ENCODE results near the gene ABCC12. TPM values are rescaled to one million over a fixed set of nuclear protein-coding genes. Genes with fewer than 3 reads are reported as not detected.

Gene ABCC12
- total and polyA plus RNA-seq, 2 donors (not counting 1 experiment from before 2014, with no cell fraction given), result not detected

DNA sequence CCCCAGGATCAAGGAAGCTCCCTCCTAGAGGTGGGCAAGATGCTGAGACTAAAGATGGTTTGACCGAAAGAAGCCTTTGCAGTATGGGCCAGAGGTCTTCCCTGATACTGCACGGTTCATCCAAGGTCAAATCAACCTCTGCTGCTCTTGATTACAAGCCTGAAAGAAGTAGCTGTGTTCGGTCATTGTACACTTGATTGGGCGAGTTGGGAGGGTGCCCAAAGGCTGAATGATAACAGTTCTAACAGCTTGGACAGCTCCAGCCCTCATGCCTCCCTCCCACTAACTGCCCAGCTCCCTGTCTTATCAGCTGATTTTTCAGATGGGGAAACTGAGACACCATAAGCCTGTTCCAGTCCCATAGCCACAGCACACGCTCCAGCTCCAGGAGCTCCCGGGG, 42.8 kb downstream of the ABCC12 start:
- Histone ChIP-seq H4K20me1 (ENCODE audit: control insufficient read depth, extremely low read depth, insufficient read depth, low read length) (no peaks in the 10 kb centered on the region), H3K4me2 (ENCODE audit: extremely low read depth, insufficient read depth, low read length) (no peak overlapping the region), H2AFZ (ENCODE audit: low read length) (no peak overlapping the region), H3K9ac (ENCODE audit: insufficient read depth, low read length) (no peak overlapping the region), H3K79me2 (ENCODE audit: control insufficient read depth, insufficient read depth, low read length) (no peaks in the 10 kb centered on the region), H3K36me3 (ENCODE audit: control insufficient read depth, insufficient read depth, low read length) (no peaks in the 10 kb centered on the region), H3K9me3 (ENCODE audit: control insufficient read depth, insufficient read depth, low read depth, low read length) (no peaks in the 10 kb centered on the region), H3K27me3 (ENCODE audit: control insufficient read depth, insufficient read depth, low read length) (peaks cover 13% of the 10 kb centered on the region), H3K4me1 (ENCODE audit: control insufficient read depth, extremely low read depth, insufficient read depth, low read length) (no peaks in the 10 kb centered on the region), H3K27ac (ENCODE audit: insufficient read depth, low read length) (no peak overlapping the region), H3K4me3 (replicated peaks in 1 of 4; ENCODE audit: control extremely low read depth in 1 of 4, insufficient read depth in 1 of 4, low read depth in 3 of 4, low read length in 4 of 4) (no peak overlapping the region)
- TF ChIP-seq EZH2 (IDR thresholded peaks at IDR 0.05; ENCODE audit: low read length, missing control alignments), result no peak
- TF ChIP-seq, protein P1, sequence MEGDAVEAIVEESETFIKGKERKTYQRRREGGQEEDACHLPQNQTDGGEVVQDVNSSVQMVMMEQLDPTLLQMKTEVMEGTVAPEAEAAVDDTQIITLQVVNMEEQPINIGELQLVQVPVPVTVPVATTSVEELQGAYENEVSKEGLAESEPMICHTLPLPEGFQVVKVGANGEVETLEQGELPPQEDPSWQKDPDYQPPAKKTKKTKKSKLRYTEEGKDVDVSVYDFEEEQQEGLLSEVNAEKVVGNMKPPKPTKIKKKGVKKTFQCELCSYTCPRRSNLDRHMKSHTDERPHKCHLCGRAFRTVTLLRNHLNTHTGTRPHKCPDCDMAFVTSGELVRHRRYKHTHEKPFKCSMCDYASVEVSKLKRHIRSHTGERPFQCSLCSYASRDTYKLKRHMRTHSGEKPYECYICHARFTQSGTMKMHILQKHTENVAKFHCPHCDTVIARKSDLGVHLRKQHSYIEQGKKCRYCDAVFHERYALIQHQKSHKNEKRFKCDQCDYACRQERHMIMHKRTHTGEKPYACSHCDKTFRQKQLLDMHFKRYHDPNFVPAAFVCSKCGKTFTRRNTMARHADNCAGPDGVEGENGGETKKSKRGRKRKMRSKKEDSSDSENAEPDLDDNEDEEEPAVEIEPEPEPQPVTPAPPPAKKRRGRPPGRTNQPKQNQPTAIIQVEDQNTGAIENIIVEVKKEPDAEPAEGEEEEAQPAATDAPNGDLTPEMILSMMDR (conservative IDR thresholded peaks at IDR 0.05 in 1 of 2, IDR thresholded peaks at IDR 0.05 in 1 of 2; ENCODE audit: low read depth in 1 of 2, low read length in 2 of 2), result no peak
- DNase-seq (ENCODE audit: low read depth in 2 of 2), result no peak

DNA sequence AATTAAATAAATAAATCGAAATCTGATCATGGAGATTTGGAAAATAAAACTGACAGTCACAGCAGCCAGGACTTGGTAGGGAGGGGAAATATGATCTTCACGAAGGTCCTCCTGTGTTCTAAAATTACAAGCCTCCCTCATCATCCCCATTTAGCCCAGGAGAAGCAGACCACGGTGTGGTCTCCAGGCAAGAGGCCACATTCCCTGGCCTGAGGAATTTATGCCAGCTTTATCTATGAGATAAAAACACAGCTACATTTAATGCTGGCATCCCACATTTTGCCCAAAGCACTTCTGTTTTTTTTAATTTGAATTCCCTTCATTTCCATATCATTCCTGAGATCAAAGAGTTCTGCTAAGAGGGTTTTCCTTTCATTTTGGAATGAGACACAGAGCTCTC, 43.2 kb downstream of the ABCC12 start:
- H3K4me2 ChIP-seq (ENCODE audit: extremely low read depth, insufficient read depth, low read length), result no peak overlapping the region
- H3K4me1 ChIP-seq (ENCODE audit: control insufficient read depth, extremely low read depth, insufficient read depth, low read length), result no peaks in the 10 kb centered on the region
- DNase-seq (ENCODE audit: low read depth in 2 of 2), result no peak
- no peaks in the 10 kb centered on the region for H3K9me3 ChIP-seq (ENCODE audit: control insufficient read depth, insufficient read depth, low read depth, low read length)
- TF ChIP-seq, protein P1 (conservative IDR thresholded peaks at IDR 0.05 in 1 of 2, IDR thresholded peaks at IDR 0.05 in 1 of 2; ENCODE audit: low read depth in 1 of 2, low read length in 2 of 2), result no peak
- no peak for TF ChIP-seq EZH2 (IDR thresholded peaks at IDR 0.05; ENCODE audit: low read length, missing control alignments)
- no peak overlapping the region for H2AFZ ChIP-seq (ENCODE audit: low read length)
- no peak overlapping the region for H3K27ac ChIP-seq (ENCODE audit: insufficient read depth, low read length)
- no peak overlapping the region for H3K4me3 ChIP-seq (replicated peaks in 1 of 4; ENCODE audit: control extremely low read depth in 1 of 4, insufficient read depth in 1 of 4, low read depth in 3 of 4, low read length in 4 of 4)
- H3K79me2 ChIP-seq (ENCODE audit: control insufficient read depth, insufficient read depth, low read length), result no peaks in the 10 kb centered on the region
- no peaks in the 10 kb centered on the region for H3K36me3 ChIP-seq (ENCODE audit: control insufficient read depth, insufficient read depth, low read length)
- peaks cover 13% of the 10 kb centered on the region for H3K27me3 ChIP-seq (ENCODE audit: control insufficient read depth, insufficient read depth, low read length)
- H3K9ac ChIP-seq (ENCODE audit: insufficient read depth, low read length), result no peak overlapping the region
- no peaks in the 10 kb centered on the region for H4K20me1 ChIP-seq (ENCODE audit: control insufficient read depth, extremely low read depth, insufficient read depth, low read length)

DNA sequence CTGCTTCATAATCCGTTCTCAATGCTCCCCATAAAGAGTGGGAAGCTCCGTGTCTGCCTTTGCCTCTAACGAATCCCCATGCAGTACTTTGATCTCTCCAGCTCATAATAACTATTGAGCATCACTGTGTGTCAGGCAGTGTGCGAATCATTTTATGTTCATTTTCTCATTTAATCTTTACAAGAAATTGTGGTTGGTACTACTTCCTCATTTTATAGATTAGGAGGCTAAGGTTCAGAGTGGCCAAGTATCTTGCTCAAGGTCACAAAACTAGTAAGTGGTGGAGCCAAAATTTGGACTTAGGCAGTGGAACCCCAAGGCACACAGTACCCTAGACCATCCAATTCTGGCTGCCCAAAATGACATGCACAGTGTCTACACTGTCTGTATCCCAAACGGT, 44.8 kb downstream of the ABCC12 start:
- H3K79me2 ChIP-seq (ENCODE audit: control insufficient read depth, insufficient read depth, low read length), result no peaks in the 10 kb centered on the region
- H3K4me3 ChIP-seq (replicated peaks in 1 of 4; ENCODE audit: control extremely low read depth in 1 of 4, insufficient read depth in 1 of 4, low read depth in 3 of 4, low read length in 4 of 4), result no peak overlapping the region
- no peaks in the 10 kb centered on the region for H3K4me1 ChIP-seq (ENCODE audit: control insufficient read depth, extremely low read depth, insufficient read depth, low read length)
- TF ChIP-seq, protein P1 (conservative IDR thresholded peaks at IDR 0.05 in 1 of 2, IDR thresholded peaks at IDR 0.05 in 1 of 2; ENCODE audit: low read depth in 1 of 2, low read length in 2 of 2), result no peak
- TF ChIP-seq EZH2 (IDR thresholded peaks at IDR 0.05; ENCODE audit: low read length, missing control alignments), result no peak
- H3K9me3 ChIP-seq (ENCODE audit: control insufficient read depth, insufficient read depth, low read depth, low read length), result no peaks in the 10 kb centered on the region
- no peak overlapping the region for H3K4me2 ChIP-seq (ENCODE audit: extremely low read depth, insufficient read depth, low read length)
- no peak overlapping the region for H3K9ac ChIP-seq (ENCODE audit: insufficient read depth, low read length)
- no peaks in the 10 kb centered on the region for H3K36me3 ChIP-seq (ENCODE audit: control insufficient read depth, insufficient read depth, low read length)
- H3K27ac ChIP-seq (ENCODE audit: insufficient read depth, low read length), result no peak overlapping the region
- H2AFZ ChIP-seq (ENCODE audit: low read length), result no peak overlapping the region
- DNase-seq (ENCODE audit: low read depth in 2 of 2), result no peak
- H4K20me1 ChIP-seq (ENCODE audit: control insufficient read depth, extremely low read depth, insufficient read depth, low read length), result no peaks in the 10 kb centered on the region
- peaks cover 13% of the 10 kb centered on the region for H3K27me3 ChIP-seq (ENCODE audit: control insufficient read depth, insufficient read depth, low read length)
